ENCODE results near the gene NCR1.
"Not testable (repeated sequence)": the region's sequence is repeated elsewhere in the genome, so short reads cannot be mapped to it uniquely, and the experiment has no call there.

The NCR1 gene

DNA sequence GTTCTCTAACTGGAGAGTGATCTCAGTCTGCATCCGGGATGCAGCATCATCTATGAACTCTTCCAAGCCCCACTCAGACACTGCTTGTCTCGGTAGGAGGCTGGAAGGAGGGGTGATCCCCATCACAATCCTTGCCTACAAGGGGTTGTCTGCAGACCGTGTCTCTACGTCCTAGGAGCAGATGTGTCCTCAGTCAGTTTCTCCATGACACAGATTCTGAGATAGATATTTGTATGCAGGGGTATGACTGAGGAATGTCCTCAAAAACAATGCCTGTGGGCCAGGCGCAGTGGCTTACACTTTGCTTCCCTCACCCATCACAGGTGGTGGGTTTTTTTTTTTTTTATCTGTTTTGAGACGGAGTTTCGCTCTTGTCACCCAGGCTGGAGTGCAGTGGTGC is 871 bp downstream of the NCR1 start:
- no peak for DNase-seq (ENCODE audit: low read depth in 2 of 2, low spot score in 1 of 2)

DNA sequence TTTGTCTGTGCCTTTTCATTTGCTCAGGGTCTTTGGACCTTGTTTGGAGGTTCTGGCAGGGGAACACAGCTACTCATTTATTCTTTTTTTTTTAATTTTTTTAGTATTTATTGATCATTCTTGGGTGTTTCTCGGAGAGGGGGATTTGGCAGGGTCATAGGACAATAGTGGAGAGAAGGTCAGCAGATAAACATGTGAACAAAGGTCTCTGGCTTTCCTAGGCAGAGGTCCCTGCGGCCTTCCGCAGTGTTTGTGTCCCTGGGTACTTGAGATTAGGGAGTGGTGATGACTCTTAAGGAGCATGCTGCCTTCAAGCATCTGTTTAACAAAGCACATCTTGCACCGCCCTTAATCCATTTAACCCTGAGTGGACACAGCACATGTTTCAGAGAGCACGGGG is 2.0 kb downstream of the NCR1 start:
- not testable (repeated sequence) for DNase-seq (ENCODE audit: low read depth in 2 of 2, low spot score in 1 of 2)

DNA sequence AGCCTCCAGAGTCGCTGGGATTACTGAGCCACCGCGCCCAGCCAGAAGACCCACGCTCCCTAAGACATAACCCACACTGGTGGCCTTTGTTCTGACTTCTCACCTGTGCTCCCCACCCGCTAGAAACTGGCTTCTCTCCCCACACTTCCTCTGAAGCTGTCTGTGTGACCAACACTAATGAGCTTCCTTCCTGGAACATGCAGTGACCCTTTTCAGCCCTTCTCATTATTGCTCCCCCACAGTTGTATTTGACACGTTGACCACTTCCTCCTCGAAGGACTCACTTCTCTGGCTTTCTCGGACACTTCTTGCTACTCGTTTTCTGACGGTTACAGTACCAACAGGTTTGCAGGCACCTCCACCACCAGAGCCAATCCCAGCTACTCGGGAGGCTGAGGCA is 10.9 kb downstream of the NCR1 start:
- no peak for DNase-seq (ENCODE audit: low read depth in 2 of 2, low spot score in 1 of 2)

DNA sequence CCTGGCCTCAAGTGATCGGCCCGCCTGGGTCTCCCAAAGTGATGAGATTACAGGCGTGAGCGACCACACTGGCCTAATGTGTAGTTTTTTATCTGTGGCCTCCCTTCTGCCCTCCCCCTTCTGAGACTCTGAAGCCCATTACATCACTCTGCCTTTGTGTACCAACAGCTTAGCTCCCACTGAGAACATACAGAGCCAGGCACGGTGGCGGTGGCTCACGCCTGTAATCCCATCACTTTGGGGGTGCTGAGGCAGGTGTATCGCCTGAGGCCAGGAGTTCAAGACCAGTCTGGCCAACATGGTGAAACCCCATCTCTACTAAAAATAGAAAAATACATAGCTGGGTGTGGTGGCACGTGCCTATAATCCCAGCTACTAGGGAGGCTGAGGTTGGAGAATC is 12.6 kb downstream of the NCR1 start:
- DNase-seq (ENCODE audit: low read depth in 2 of 2, low spot score in 1 of 2): no peak

DNA sequence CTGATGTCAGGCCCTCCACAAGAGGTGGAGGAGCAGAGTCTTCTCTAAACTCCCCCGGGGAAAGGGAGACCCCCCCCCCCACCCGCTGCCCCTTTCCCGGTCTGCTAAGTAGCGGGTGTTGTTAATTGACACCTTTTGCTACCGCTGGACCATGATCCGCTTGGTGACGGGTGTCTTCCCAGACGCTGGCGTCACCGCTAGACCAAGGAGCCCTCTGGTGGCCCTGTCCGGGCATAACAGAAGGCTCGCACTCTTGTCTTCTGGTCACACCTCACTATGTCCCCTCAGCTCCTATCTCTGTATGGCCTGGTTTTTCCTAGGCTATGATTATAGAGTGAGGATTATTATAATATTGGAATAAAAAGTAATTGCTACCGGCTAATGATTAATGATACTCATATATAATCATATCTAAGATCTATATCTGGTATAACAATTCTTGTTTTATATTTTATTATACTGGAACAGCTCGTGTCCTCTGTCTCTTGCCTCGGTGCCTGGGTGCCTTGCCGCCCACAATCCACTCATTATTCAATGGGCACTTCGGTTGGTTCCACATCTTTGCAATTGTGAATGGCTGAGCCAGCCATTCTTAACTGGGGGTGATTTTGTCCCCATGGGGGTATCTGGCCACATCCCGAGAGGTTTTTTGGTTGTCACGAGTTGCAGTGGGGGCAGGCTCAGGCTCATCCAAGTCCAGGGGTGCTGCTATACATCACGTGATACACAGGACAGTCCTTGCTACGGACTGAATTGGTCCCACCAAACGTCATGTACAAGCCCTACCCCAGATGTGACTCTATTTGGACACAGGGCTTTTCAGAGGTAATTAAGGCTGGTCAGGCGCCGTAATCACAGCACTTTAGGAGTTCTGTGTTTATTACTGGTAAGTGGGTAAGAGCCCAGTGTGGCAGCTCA is 14.0 kb downstream of the NCR1 start:
- not testable (repeated sequence) for DNase-seq (ENCODE audit: low read depth in 2 of 2, low spot score in 1 of 2)

DNA sequence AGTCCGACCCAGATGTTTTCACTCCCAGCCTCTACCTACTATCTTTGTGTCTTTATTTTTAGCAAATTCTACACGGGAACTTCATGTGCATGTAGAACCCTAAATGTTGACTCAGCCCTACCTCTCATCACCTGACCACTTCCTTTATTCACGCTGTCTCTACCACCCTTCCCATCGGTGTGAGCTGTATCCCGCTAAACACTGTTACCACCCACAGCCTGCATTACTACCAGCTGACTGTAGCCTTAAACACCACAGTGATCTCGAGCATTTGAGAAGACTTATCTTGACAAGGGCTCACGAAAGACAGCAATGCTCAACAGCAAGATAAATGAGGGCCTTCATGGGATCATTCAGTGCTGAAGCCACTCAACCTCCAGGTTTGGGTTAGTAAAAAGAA is 15.1 kb downstream of the NCR1 start:
- DNase-seq (ENCODE audit: low read depth in 2 of 2, low spot score in 1 of 2): no peak

DNA sequence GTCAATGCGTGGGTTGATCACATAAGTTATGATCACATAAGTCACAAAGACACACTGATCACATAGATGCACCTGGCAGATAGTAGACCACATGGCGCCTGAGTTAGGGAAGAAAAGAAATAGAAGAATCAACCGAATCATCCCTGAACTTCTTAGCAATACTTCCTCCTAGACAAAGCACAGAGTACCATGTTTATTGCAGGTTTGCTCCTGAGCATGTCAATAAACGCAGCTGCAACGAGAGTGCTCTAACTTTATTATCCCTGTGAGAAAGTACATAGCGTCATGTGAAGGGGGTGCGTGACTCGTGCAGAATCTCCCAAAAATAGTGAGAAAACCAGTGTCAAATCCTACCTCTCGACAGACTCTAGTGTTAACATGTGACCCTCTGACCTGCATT is 17.3 kb downstream of the NCR1 start:
- no peak for DNase-seq (ENCODE audit: low read depth in 2 of 2, low spot score in 1 of 2)

DNA sequence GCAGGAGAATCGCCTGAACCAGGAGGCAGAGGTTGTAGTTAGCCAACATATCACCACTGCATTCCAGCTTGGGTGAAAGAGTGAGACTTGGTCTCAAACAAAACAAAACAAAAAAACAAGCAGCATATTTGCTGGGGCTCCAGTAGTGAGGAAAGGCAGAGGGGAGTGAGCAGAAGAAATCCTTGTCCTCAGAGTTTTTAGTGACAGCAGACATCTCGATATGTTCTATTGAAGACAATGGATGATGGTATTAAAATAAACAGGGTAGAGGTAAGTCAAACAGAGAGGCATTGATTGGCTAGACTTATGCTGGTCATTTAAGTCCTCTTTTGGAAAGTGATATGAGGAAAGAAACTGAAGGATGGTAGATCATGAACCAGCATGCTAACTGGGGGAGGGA is 22.4 kb downstream of the NCR1 start:
- no peak for DNase-seq (ENCODE audit: low read depth in 2 of 2, low spot score in 1 of 2)

DNA sequence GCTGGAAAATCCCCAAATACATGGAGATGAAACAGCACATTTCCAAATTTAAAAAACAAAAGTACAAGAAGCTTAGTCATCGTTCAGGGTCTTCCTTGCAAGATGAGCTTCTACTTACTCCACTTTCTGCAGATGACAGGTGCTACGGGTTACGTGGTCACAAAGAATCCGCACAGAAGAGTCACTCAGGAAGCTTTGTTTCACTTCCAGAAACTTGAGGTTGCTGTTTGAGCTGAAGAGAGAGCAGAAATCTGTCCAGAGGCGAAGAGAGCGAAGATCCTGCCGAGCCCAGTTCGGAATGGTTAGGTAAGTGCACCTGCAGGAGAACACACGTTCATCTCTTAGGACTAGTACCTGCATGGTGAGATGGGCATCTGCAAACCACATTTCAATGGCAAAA is 32.0 kb downstream of the NCR1 start:
- no peak for DNase-seq (ENCODE audit: low read depth in 2 of 2, low spot score in 1 of 2)

DNA sequence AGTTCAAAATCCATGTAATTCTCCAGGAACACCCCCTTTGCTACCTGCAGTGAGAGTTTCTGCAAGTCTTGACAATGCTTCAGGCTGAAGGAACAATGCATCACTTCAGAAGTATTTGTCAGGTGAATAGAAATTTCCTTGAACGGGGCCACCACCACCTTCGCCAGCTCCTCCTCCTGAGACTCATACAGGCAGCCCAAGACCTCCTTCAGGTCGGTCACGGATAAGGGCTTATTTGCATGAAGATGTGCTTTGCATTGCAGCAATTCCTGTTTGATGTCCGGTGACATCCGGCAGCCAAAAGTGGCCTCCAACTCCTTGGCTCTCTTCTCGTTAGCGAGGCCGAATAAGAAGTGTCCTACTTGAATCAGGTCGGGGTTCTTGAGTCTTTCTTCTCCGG is 33.0 kb downstream of the NCR1 start:
- DNase-seq (ENCODE audit: low read depth in 2 of 2, low spot score in 1 of 2): no peak

DNA sequence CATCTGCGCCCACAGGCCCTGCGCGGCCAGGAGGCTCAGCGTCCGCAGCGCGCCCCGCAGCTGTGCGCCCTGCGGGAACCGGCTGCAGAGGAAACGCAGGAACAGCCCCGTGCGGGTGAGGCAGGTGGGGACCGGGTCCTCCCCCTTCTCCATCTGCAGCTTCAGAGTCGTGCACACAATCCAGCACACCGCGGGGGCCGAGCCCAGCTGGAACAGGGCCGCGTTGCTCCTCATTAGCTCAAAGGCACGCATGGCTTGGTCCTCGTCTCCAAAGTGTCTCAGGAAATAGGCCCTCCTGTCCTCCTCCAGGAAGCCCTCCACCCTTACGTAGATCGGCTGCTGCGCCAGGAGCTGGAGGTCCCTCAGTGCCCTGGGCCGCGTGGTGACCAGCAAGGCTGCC is 33.6 kb downstream of the NCR1 start:
- DNase-seq (ENCODE audit: low read depth in 2 of 2, low spot score in 1 of 2): not testable (repeated sequence)

DNA sequence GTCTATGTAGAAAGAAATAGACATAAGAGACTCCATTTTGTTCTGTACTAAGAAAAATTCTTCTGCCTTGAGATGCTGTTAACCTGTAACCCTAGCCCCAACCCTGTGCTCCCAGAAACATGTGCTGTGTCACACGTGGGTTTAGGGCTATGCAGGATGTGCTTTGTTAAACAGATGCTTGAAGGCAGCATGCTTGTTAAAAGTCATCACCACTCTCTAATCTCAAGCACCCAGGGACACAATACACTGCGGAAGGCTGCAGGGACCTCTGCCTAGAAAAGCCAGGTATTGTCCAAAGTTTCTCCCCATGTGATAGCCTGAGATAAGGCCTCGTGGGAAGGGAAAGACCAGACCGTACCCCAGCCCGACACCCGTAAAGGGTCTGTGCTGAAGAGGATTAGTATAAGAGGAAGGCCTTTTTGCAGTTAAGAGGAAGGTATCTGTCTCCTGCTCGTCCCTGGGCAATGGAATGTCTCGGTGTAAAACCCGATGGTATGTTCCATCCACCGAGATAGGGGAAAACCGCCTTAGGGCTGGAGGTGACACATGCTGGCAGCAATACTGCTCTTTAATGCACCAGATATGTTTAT is 37.9 kb downstream of the NCR1 start:
- DNase-seq (ENCODE audit: low read depth in 2 of 2, low spot score in 1 of 2): not testable (repeated sequence)

DNA sequence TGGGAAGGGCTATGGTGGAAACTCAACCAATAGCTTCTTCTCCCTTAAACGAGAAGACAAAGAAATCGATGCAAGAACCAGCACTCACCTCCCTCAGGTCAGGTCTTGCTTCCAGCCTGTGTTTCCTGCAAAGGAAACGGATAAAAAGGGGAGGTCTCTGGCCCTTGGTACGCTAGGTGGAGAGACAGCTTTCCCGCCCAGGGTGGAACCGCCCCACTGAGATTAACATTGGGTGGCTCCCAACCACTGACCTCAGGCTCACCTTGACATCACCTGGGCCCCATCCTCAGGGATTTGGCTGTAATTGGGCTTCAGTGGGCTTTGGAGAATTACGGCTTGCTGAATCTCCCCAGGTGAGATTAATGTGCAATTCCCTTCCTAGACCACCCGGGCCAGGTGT is 41.4 kb downstream of the NCR1 start, which contains the start of gene NLRP7:
TSS of gene NLRP7 (minus strand) at position 150 of the 400 bp plus-strand sequence.
- DNase-seq (ENCODE audit: low read depth in 2 of 2, low spot score in 1 of 2): no peak

DNA sequence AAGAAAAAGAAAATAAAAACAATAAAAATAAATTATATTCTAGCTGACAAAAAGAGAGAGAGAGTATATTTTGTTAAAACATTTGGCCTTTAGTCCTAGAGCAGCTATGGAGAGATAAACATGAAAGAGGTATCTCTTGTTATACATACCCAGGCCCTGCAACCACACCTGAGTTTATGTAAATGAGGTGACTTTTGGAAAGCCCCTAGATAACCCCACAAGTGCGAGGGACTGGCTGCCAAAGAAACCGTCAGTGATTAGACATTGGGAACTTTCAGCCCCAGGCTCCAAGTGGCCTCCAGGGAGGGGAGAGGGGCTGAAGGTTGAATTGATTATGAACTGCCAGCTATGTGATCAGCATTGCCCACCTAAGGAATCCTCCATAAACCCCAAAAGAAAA is 43.5 kb downstream of the NCR1 start:
- DNase-seq (ENCODE audit: low read depth in 2 of 2, low spot score in 1 of 2): no peak

DNA sequence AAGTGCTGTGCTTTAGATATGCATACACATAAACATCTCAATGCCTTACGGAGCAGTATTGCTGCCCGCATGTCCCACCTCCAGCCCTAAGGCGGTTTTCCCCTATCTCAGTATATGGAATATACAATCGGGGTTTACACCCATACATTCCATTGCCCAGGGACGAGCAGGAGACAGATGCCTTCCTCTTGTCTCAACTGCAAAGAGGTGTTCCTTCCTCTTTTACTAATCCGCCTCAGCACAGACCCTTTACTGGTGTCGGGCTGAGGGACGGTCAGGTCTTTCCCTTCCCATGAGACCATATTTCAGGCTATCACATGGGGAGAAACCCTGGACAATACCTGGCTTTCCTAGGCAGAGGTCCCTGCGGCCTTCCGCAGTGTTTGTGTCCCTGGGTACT is 44.6 kb downstream of the NCR1 start:
- DNase-seq (ENCODE audit: low read depth in 2 of 2, low spot score in 1 of 2): not testable (repeated sequence)

DNA sequence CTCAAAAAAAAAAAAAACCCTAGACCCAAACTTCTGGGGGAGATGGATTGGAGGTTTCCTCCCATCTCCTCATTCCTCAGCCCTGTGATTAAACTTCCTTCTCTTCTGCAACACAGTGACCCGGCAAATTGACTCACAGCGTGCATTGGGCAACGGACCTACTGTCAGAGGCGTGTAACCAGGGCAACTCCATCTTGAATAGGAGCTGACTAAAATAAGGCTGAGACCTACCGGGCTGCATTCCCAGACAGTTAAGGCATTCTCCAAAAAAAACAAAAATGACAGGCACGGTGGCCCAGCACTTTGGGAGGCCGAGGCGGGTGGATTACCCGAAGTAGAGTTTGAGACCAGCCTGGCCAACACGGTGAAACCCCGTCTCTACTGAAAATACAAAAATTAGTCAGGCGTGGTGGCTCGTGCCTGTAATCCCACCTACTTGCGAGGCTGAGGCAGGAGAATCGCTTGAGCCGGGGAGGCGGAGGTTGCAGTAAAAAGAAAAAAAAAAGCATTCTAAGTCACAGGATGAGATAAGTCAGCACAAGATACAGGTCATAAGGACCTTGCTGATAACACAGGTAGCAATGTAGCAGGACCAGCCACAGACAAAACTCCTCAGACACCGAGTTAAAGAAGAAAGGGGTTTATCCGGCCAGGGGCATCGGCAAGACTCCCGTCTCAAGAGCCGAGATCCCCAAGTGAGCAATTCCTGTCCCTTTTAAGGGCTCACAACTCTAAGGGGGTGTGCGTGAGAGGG is 46.8 kb downstream of the NCR1 start:
- DNase-seq (ENCODE audit: low read depth in 2 of 2, low spot score in 1 of 2): no peak

DNA sequence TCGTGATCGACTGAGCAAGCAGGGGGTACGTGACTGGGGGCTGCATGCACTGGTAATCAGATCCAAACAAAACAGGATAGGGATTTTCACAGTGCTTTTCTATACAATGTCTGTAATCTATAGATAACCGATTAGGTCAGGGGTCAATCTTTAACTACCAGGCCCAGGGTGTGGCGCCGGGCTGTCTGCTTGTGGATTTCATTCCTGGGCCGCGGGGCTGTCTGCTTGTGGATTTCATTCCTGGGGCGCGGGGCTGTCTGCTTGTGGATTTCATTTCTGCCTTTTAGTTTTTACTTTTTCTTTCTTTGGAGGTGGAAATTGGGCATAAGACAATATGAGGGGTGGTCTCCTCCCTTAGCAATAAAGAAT is 47.4 kb downstream of the NCR1 start:
- DNase-seq (ENCODE audit: low read depth in 2 of 2, low spot score in 1 of 2): not testable (repeated sequence)

DNA sequence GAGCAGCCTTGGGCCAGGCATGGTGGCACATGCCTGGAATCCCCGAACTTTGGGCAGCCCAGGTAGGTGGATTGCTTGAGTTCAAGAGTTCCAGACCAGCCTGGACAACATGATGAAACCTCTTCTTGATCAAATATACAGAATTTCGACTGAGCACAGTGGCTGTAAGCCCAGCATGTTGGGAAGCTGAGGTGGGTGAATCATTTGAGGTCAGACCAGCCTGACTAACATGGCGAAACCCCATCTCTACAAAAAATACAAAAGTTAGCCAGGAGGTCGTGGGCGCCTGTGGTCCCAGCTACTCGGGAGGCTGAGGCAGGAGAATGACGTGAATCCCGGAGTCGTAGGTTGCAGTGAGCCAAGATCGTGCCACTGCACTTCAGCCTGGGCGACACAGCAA is 49.4 kb downstream of the NCR1 start:
- no peak for DNase-seq (ENCODE audit: low read depth in 2 of 2, low spot score in 1 of 2)

DNA sequence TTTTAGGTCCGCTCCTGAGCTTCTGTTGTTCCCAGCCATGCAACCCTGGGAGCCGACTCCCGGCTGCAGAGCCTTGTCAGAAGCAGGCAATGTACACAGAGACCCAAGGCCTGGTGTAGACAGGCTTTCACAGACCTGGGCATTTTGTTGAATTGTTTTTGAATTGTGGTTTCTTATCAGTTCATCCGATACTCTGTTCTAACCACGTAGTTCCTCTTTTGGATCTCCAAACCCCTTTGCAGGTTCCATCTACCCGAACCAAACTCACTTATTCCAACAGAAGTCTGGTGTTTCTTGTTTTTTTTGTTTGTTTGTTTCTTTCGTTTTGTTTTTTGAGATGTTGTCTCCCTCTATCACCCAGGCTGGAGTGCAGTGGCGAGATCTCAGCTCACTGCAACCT is 53.9 kb downstream of the NCR1 start:
- DNase-seq (ENCODE audit: low read depth in 2 of 2, low spot score in 1 of 2): no peak
